GM18867 (cell line): Measurements from ENCODE around the gene JARID2.

ENCODE experiments used
- ATAC-seq: cut with Tn5 transposase; IDR thresholded peaks from one replicate; pipeline ENCODE4 v1.9.1; 2021; ENCODE audit warnings: mild to moderate bottlenecking, moderate library complexity; ENCODE audit not compliant: unreplicated experiment

Gene JARID2

DNA sequence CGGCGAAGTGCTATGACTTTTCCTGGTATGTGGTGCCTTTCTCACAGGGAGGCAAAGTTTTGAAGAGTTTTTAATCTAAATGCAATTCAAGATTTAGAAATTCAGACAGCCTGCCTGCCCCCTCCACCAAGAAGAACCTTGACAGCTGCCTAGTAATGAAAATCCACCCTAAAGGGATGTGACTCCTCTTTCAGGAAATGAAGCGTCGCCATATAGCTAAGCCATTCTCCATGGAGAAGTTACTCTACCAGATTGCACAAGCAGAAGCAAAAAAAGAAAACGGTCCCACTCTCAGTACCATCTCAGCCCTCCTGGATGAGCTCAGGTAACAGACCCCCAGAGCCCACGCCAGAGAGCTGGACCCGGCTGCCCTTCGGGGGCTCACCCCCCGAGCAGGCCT lies 266.9 kb downstream of the JARID2 start:
- no peak for ATAC-seq

DNA sequence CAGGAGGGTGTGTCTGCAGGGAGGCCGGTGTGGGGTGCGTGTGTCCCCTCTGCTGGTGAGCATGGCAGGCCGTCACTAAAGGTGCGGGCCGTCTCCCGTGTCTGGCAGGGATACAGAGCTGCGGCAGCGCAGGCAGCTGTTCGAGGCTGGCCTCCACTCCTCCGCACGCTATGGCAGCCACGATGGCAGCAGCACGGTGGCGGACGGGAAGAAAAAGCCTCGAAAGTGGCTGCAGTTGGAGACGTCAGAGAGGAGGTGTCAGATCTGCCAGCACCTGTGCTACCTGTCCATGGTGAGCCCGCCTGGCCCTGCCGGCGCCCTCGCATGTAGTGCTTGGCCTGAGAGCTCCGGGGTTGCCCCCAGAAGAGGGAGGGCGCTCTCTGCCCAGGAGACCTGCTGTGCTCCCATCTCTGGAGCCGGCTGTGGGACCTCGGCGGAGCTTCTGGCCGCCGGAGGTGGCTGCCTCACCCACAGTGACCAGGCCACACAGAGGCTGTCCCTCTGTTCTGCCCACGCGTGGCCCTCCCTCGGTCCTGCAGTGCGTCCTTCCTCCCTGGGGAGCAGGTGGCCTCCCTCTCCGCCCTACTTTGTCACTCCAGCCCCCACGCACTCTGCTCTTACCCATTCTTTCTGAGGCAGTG lies 267.4 kb downstream of the JARID2 start:
- no peak for ATAC-seq

DNA sequence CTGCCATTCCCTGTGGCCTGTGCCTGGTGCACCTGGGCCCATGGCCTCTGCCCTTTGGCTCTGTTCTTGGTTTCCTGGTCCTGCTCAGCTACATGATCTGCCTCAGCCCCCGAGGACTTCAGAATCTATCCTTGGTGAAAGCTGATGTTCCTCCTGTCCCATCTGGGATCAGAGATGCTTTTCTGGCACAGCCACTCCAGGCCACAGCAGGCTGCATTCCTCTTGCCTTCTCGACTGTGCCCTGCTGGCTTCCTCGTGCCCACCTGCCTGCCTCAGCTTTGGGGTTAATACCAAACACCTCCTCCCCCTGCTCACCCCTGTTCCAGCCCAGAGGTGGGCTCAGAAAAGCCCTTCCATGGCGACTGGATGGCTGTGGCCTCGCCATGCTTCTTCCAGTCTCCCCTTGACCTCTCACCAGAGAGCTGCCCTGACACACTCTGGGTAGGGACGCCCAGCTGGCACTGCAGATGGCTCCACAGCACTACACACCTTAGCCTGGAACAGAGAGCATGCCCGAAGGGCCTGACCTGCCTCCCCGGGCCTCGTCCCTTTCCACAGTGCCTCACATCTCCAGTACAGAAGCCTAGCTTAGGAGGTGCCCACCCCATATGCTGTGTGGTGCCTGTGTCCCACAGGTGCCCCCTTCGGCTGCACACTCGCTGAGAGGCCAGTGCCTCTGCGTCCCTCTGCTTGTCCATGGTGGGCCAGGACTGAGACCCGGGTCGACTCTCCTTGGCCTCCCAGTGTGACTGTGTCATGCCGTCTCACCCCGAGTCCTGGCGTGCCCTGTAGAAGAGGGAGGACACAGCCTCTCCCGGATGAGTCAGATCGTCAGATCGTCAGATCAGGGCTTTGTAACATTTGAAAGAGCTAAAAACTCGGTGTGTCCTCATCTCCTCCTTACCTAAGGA lies 268.2 kb downstream of the JARID2 start:
- ATAC-seq = no peak

DNA sequence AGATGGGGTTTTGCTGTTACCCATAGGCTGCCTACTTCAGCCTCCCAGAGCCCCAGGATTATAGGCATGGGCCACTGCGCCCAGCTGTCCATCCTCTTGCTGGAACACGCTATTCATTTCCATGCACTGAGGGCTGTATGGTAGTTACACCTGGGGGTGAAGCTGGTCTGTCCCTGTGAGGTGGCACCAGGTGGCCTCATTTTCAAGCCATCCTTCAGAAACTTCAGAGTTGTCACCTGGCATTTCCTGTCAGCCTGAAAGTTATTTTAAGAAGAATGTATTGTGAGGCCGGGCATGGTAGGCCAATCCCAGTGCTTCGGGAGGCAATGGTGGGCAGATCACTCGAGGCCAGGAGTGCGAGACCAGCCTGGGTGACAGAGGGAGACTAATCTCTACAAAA lies 269.4 kb downstream of the JARID2 start:
- ATAC-seq = no peak

DNA sequence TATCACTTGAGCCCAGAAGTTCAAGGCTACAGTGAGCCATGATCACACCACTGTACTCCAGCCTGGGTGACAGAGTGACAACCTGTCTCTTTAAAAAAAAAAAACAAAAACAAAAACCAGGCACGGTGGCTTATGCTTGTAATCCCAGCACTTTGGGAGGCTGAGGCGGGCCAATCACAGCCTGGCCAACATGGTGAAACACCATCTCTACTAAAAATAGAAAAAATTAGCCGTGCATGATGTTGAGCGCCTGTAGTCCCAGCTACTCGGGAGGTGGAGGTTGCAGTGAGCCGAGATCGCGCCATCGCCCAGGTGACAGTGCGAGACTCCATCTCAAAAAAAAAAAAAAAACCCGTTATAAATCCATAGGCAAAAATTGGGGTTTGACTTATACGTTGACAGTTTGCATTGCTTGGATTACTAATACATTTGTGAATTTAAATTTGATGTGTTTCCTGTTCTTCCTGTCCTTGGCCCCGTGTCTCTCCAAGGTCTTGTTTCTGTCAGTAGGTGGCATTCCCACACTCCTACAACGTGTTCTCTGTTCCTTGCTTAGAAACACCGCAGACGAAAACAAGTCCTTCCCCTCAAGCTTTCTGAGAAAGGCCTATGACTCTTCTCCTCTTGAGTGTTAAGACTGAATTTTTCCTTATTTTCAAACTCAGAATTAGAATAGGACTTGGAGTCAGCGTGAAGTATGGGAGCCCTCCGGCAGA lies 269.9 kb downstream of the JARID2 start:
- no peak for ATAC-seq

DNA sequence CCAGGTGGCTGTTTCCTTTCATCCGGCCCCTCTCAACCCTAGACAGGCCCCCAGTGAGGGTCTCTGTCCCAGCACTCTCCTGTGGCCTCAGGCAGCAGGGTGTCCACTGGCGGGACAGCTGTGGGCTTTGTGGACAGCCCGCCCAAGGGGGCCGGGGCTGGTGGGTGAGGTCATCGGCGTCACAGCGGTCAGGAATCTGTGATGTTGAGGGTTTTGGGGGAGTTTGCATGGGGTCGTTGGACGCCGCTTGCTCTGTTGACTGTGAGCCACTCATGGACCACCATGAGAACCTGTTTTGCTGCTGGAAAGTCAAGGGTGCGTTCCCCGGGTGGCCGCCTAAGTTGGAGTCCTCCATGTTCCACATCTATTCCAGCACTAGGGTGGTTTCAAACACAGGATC lies 270.5 kb downstream of the JARID2 start:
- ATAC-seq = no peak

DNA sequence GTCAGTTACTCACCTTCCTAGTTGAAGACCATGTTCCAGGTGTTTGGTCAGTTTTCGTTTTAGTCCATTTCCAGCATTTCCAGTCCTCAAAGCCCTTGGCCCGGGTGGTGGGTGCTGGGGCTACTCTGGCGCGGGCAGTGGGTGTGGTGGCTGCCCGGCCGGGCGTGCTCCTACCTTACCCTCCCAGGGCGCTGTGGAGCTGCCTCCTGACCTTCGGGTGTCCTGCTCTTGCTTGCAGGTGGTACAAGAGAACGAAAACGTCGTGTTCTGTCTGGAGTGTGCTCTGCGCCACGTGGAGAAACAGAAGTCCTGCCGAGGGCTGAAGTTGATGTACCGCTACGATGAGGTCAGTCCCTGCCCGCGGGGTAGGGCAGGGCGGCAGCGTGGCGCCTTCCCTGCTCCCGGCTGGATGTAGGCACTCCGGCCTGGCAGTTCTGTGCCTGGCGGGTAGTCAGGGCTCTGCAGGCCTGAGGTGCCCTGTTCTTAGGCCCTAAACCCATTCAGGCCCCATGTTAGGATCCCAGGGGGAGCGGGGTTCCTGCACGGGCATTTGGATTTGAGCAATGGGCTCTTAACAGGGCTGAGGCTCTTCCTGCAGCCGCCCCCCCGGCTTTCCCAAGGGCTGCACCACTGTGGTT lies 271.2 kb downstream of the JARID2 start:
- no peak for ATAC-seq

DNA sequence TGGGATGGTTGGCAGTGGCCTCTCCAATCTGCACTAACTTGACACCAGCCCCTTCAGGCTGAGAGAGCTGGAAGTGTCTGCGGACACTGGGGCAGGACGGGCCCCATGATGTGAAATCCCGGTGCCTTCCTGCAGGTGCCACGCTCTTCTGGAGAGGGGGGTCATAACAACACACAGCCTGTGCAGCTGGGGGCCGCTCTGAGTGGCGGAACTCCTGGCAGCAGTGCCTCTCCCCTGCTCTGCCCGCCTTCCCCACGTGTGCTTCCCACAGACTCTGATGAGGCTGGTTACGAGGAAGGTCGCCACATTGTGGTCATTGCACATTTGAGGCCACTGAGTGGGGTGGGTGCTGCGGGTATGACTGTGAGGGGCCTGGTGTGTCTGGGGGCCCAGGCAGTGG lies 271.7 kb downstream of the JARID2 start:
- ATAC-seq = no peak

DNA sequence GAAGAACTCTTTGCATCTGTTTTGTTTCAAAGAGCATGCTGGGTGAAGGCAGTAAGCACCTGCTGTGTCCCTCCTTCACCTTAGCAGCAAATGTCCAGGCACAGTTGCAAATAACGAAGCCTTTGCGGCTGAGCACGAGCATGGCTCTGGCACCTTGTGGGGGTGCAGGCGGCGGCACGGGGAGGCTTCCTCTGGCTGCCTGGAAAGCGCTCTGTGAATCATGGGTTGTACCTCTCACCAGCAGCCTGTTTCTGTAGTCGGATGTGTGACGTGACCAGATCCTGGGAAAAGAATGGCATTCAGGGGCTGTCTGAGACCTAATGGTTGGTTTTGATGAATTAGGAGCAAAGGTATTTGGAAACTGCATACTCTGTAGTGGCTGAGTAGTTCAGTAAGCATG lies 272.2 kb downstream of the JARID2 start:
- ATAC-seq = no peak

DNA sequence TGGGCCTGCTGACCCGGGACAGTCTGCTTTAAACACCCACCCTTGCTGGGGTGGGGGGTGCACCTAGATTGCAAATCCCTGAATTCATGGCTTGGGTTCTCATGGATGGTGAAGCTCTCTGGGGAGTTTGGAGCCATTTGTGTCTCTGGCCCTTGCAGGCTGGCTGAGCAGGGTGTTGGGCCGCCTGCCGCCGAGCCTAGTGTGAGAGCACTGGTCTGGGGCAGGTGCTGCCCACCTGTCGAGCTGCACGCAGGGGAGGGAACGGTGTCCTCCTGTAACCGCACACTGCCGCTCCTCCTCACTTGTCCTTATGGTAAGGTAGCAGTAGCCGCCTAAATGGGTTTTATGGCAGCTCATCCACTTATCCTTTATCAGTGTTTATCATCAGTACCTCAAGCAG lies 273.0 kb downstream of the JARID2 start:
- no peak for ATAC-seq

DNA sequence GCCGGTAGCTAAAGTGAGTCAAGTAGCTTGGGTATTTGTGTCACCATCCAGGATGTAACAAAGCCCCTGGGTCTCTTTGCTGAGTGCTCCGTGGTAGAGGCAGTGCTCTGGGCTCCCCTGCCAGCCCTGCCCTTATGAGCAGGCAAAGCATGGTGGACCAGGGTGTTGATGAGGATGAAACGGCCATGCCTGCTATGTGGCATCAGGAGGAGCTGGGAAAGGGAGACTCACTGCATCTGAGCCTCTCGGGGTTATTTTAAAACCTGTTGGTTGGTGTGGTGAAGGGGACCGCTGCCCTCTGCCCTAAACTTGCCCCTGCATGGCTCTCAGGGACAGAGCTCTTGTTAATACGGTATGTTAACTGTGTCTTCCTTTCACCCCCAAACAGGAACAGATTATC lies 273.8 kb downstream of the JARID2 start:
- no peak for ATAC-seq

DNA sequence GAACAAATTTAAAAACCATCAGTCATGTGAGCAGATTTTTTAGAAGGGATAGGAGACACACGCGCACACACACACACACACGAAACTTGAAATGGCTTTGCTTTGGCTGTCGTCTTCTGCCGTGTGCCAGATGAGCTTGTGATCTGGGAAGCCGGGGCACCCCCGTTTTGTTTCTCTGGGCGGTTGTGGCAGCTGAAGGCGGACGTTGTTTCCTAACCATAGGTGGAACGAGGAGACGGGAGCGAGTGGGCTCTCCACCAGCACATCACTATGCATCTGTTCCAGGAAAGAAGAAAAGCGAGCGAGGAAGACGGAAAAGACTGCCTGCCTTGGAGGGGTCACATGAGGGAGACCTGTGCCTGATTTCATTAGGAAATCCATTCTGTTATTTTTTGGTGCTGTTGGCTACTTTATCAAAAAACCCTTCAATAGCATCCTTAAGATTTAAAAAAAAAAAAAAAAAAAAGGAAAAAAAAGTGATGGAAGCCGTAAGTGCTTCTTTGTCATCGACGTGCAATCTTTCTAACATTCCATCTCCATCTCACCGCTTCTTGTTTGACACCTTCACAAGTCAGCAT lies 274.8 kb downstream of the JARID2 start:
- no peak for ATAC-seq

DNA sequence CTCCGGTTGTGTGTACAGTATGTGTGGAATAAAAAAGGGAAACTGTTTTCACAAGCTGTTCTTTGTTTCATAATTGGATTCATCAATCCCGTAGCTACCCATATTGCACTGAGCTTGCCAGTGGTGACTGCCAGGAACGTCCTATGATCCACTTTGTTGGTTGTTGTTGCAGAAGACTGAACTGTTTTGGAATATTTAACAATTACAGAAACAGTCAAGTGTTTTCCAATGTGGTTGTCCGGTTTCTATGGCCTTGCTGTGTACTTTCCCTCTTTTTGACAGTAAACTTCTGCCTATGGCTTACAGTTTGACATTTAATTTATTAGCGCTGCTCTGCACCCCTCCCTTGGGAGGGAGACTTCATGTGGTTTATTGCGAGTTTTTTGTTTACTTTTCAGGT lies 275.7 kb downstream of the JARID2 start:
- no peak for ATAC-seq

DNA sequence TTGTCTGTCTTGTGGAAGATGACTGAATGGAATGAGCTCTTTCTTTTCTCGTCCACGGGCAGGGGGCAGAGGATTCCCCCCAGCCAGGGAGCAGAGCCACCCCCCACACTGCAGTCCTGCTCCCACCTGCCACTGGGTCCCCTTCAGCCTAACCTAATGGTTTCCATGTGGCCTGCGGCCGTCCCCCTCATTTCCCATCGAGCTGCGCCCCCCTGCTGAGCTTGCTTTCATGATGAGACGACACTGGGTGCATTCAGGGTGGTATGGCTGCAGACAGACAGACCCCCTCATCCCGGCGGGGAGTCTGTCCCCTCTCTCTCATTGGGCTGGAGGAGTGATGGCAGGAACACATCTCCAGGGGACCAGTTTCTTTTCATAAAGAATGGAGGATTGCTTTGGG lies 276.2 kb downstream of the JARID2 start:
- ATAC-seq = no peak

DNA sequence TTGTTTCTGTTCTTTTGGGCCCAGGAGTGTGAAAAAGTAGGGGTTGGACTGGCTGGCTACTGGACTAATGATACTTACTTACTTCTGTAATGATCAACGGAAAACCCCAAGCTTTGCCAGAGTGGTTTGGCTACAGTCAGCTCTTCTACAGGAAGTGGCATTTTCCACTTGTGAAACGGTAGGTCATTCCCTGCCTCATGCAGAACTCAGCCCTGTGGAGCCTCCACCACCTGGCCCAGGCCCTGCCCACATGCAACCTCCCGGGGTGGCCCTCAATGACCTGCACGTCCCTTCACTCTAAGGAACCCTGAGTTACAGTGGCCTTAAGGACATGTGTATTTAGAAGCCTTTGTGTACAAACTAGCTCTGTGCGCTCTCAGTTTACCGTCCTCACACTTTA lies 276.6 kb downstream of the JARID2 start:
- no peak for ATAC-seq

DNA sequence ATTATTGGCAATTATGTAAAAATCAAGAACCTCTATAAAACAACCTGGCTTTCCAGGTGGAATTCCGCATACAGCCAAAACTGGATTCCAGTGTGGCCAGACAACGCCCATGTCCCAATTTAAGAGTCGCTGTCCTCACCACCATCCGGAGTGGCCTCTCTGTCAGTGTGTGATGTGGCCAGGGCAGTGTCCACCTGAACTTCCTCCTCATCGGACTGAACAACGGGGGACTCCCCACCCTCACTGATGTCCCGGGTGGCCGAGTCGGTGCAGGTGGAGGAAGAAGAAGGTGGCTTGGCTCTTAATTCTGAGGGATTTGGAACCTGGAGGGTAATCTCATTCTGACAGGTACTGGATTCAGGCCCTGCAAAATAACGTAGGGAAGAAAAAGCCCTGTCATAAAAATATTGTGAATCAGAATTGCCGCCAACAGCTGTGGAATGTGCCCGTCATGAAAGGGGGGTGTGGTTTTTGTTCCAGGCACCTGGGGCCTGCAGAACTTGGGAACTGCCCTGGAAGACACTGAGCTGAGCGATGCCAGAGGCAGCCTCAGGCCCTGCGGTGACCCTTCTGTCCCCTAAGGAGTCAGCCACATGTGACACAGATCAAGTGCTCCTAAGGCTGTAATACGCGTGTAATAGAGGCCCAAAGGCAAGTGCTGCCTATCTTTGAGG lies 277.1 kb downstream of the JARID2 start:
- no peak for ATAC-seq

DNA sequence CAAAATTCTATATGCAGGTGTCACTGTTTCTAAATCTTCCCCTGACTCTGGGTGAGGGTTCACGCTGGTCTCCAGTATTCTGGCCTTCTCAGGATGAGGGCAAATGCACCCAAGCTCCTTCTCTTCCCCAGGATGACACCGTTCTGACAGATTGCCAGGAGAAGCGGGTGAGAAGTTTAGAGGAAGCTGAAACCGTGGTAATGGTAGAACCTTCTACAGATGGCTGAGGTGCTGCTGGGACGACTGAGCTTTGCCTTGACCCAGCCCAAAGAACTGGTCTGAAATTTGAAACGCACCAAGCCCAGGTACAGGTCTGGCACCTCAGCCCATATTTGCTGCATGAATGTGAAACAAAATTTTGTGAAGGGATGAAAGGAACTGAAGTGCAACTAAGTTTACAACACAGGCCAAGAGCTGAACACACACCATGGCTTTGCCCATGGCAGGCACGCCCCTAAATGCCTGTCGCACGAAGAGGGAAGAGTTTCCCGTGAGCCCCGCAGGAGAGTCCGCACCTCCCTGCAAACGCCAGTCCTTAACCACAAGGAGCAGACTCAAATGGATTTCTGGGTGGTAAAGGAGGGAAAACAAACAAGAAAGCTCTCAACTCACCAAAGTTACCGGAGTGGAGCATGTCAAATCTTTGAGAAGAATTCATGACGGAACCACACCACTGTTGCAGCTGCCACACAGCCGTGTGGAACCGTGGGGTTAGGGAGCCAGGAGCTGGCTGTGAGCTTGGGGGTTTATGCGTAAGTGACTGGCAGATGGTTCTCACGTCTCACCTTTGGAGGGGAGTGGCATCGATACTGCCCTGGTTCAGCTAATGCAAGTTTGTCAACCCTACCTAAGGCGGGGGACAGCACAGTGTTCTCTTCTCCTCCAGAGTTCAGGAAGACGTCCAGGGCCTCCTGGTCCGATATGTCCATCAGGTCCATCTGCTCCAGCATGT lies 278.1 kb downstream of the JARID2 start:
- ATAC-seq = no peak

DNA sequence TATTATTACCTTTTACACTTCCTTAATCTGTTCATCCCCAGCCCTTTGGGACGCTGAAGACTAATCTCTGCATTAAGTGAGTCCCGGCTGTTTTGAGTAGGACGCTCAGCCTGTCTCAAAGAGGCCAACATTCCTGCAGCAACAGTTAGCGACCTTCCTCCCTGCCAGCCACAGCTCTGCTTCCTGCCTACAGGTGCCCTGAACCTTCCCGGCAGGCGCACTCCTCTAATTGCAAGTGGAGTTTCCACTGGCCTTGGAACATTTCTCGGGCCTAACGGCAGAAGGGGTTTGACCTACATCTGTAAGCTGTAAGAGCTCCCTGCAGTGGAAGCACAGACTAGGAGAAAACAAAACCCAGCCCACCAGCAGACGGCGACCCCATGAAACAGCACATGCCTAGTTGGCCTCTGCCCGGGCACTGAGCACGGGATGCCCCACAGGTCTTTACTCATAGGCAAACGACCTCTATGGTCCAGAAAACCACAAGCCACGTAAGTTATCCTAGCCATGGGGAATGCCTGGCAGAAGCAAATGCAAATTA lies 279.1 kb downstream of the JARID2 start:
- ATAC-seq = no peak

DNA sequence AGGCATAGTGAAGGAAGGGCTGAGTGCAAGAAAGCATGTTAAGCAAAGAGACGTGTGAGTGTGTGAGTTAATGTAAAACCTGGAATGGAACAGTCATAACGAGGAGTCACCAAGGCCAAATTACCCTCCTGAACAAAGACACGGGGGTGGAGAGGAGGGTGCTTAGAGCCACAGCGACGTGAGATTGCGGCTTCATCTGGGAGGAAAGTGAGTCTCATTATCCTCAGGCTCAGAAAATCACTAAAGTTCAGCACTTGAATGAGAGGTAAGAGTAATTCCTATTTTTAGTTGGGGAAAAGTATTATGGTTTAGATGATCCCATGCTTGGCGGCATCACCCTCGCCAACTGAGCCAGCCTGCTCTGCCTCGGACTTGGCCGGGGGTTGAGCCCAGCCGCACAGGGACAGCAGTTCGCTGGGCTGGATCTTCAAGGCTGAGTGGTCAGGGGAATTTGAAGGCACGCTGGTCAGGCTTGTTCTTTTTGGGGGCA lies 280.4 kb downstream of the JARID2 start:
- ATAC-seq = peak; percentile 79
